Effector memory CD4-positive, alpha-beta T cell (primary cell): ENCODE data around the gene NR2E3.
"Not testable (repeated sequence)": the region's sequence is repeated elsewhere in the genome, so short reads cannot be mapped to it uniquely, and the experiment has no call there.

ENCODE experiments used
- DNase-seq, 3 donors: peaks; one replicate each; pipeline ENCODE4 v3.0.0-alpha.2; 2020
- H3K27ac ChIP-seq: 2 replicates; pipeline ENCODE4 v1.7.0; 2013; ENCODE audit warnings: mild to moderate bottlenecking, low read length, moderate library complexity; ENCODE audit not compliant: insufficient read depth, poor library complexity, severe bottlenecking
- H3K27me3 ChIP-seq: replicated peaks from 2 replicates; pipeline ENCODE4 v1.7.0; 2013; ENCODE audit warnings: mild to moderate bottlenecking, low read length; ENCODE audit not compliant: insufficient read depth, control insufficient read depth, poor library complexity, severe bottlenecking
- H3K36me3 ChIP-seq: 2 replicates; pipeline ENCODE4 v1.7.0; 2013; ENCODE audit warnings: mild to moderate bottlenecking, low read length, moderate library complexity; ENCODE audit not compliant: control insufficient read depth, insufficient read depth
- H3K4me1 ChIP-seq: 2 replicates; pipeline ENCODE4 v1.7.0; 2013; ENCODE audit warnings: low read length, mild to moderate bottlenecking; ENCODE audit not compliant: control insufficient read depth, insufficient read depth, poor library complexity, severe bottlenecking
- H3K4me3 ChIP-seq: 2 replicates; pipeline ENCODE4 v1.7.0; 2013; ENCODE audit warnings: low read length, low read depth, mild to moderate bottlenecking; ENCODE audit not compliant: insufficient read depth, poor library complexity, severe bottlenecking
- H3K9me3 ChIP-seq: 2 replicates; pipeline ENCODE4 v1.7.0; 2013; ENCODE audit warnings: mild to moderate bottlenecking, low read length, moderate library complexity; ENCODE audit not compliant: control insufficient read depth

Gene NR2E3

DNA sequence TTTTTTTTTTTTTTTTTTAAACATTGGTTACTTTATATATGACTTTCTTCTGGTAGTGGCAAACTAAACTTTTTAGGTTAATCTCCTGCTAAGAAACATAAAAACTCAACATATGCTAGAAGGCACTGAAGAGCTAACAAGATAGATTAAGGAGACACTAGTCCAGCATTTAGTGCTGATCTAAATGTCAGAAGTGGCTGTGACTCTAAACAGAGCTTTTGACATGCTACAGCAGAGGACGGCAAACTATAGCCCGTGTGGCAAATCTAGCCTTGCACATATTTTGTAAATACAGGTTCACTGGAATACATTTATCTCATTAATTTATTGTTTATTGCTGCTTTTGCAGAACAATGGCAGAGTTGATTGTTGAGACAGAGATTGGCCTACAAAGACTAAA lies 20.6 kb downstream of the NR2E3 start:
- Histone ChIP-seq H3K4me3 (no peak overlapping the region), H3K9me3 (no peaks in the 10 kb centered on the region), H3K4me1 (no peaks in the 10 kb centered on the region)

DNA sequence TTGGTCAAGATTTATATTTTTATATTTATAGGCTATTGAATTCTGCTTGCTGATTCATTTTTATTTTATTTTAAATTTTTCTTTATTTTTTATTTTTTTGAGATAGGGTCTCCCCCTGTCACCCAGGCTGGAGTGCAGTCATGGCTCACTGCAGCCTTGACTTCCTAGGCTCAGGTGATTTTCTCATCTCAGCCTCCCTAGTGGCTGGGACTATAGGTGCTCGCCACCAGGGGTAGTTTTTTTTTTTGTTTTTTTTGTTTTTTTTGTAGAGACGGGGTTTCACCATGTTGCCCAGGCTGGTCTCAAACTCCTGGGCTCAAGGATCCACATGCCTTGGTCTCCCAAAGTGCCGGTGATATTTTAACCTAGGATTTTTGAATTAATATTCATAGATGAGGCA lies 31.2 kb downstream of the NR2E3 start:
- DNase-seq: no peak
- Histone ChIP-seq H3K4me1 (no peaks in the 10 kb centered on the region), H3K9me3 (no peaks in the 10 kb centered on the region), H3K36me3 (peaks cover 6% of the 10 kb centered on the region), H3K4me3 (no peak overlapping the region), H3K27me3 (no peaks in the 10 kb centered on the region), H3K27ac (no peak overlapping the region)

More for the DNA sequence above, 20.6 kb downstream of the NR2E3 start:
- Histone ChIP-seq H3K27me3 (no peaks in the 10 kb centered on the region), H3K36me3 (peaks cover 33% of the 10 kb centered on the region), H3K27ac (no peak overlapping the region)
- no peak for DNase-seq

DNA sequence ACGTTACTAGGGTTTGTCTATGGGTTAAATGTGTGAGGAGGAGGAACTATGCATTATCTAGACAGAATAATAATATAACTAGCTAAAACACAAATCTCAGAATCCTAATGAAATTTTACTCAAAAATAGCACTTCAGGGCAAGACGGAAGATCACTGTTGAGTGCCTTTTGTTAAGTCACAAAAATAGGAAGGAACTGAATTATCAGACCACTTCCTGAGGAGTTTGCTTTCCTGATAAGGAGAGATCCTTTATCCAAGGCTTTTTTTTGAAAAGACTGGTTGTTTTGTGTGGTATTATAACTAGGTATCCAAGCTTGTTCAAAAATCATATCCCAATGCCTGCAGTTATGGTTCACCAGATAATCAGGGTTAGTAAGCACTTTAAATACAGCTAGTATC lies 34.6 kb downstream of the NR2E3 start:
- Histone ChIP-seq H3K4me3 (no peak overlapping the region), H3K27me3 (no peaks in the 10 kb centered on the region), H3K4me1 (no peaks in the 10 kb centered on the region), H3K36me3 (peaks cover 19% of the 10 kb centered on the region), H3K9me3 (no peaks in the 10 kb centered on the region), H3K27ac (no peak overlapping the region)
- DNase-seq: no peak

DNA sequence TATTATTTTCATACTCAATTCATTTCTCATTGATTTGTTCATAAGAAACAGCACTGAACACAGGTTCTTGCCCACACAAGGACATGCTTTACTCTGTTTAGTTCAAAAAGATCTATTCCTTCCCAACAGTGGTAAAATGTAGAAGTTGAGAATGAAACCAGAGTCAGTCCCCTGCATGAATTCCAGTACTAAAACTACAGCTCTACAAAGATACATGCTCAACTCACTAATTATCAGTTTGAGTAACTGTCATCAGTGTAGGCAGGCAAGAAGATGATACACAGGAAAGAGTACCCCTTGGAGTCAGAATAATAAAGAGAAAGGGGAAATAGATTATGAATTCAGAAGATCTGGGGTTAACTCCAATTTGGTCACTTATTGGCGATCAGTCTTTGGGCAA lies 43.2 kb downstream of the NR2E3 start:
- H3K27me3 ChIP-seq: no peaks in the 10 kb centered on the region
- no peaks in the 10 kb centered on the region for H3K9me3 ChIP-seq
- H3K36me3 ChIP-seq: peaks cover 22% of the 10 kb centered on the region
- H3K4me3 ChIP-seq: no peak overlapping the region
- no peak for DNase-seq
- no peaks in the 10 kb centered on the region for H3K4me1 ChIP-seq
- H3K27ac ChIP-seq: no peak overlapping the region

DNA sequence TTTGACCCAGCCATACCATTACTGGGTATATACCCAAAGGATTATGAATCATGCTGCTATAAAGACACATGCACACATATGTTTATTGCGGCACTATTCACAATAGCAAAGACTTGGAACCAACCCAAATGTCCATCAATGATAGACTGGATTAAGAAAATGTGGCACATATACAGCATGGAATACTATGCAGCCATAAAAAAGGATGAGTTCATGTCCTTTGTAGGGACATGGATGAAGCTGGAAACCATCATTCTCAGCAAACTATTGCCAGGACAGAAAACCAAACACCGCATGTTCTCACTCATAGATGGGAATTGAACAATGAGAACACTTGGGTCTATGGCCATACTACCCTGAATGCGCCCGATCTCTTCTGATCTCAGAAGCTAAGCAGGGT lies 47.9 kb downstream of the NR2E3 start:
- H3K4me3 ChIP-seq, DNase-seq, H3K27me3 ChIP-seq, H3K4me1 ChIP-seq, H3K9me3 ChIP-seq, H3K27ac ChIP-seq: not testable (repeated sequence)
- peaks cover 17% of the 10 kb centered on the region for H3K36me3 ChIP-seq
